Colon (tissue), 2 donors: Measurements from ENCODE around the gene UBE2M.

Experiments
- FAIRE-seq: peaks from 2 replicates; lab custom pipeline; 2012; peaks lifted over from hg19 to GRCh38; lab: Jason Lieb, UNC
- donor health status: control.
- donor health status: control.

UBE2M gene

GRCh38 chr19:58570770-58571574, 12.6 kb upstream of the UBE2M start:
- FAIRE-seq: no peak

- FAIRE-seq: no peak
These were observed 11.7 kb upstream of the UBE2M start for GRCh38 chr19:58569943-58570670.

- no peak for FAIRE-seq
These were observed 11.0 kb upstream of the UBE2M start for GRCh38 chr19:58569191-58569942.

- FAIRE-seq: no peak
These were observed 10.2 kb upstream of the UBE2M start for GRCh38 chr19:58568453-58569130.

GRCh38 chr19:58566989-58567388, 8.6 kb upstream of the UBE2M start:
- no peak for FAIRE-seq

- no peak for FAIRE-seq
These were observed 5.4 kb upstream of the UBE2M start for GRCh38 chr19:58563823-58564222.

GRCh38 chr19:58563034-58563573, 4.7 kb upstream of the UBE2M start:
- no peak for FAIRE-seq

- no peak for FAIRE-seq
These were observed 4.0 kb upstream of the UBE2M start for GRCh38 chr19:58562122-58563033.

- FAIRE-seq: no peak
These were observed 3.1 kb upstream of the UBE2M start for GRCh38 chr19:58561373-58562121.

GRCh38 chr19:58560921-58561320, 2.5 kb upstream of the UBE2M start:
- FAIRE-seq: no peak

GRCh38 chr19:58560007-58560887, 1.8 kb upstream of the UBE2M start:
- FAIRE-seq: no peak

- FAIRE-seq: no peak
These were observed 1.0 kb upstream of the UBE2M start for GRCh38 chr19:58559275-58560006.

- no peak for FAIRE-seq
These were observed 338 bp upstream of the UBE2M start for GRCh38 chr19:58558623-58559274.

GRCh38 chr19:58557221-58558065, 968 bp downstream of the UBE2M start:
- FAIRE-seq: no peak

GRCh38 chr19:58556622-58557220, 1.7 kb downstream of the UBE2M start:
- FAIRE-seq: no peak

GRCh38 chr19:58555920-58556621, 2.3 kb downstream of the UBE2M start:
- no peak for FAIRE-seq
